HepG2 (cell line): ENCODE data around the gene RBM22. TPM values are rescaled to one million over a fixed set of nuclear protein-coding genes. Genes with fewer than 3 reads are reported as not detected.
A peak's percentile ranks its signal among the peaks of the same experiment; 100 is the strongest.

Source experiments
- HOMEZ ChIP-seq: IDR thresholded peaks from 2 replicates; pipeline ENCODE4 v1.6.1; 2016; ENCODE audit warnings: low read depth
- KDM1A ChIP-seq: IDR thresholded peaks from 2 replicates; pipeline ENCODE4 v1.6.1; 2016; ENCODE audit warnings: missing compliant biosample characterization
- SSRP1 ChIP-seq: IDR thresholded peaks from 2 replicates; pipeline ENCODE4 v1.6.1; 2016; ENCODE audit warnings: control low read depth
- SUZ12 ChIP-seq: fragments of 150-350 bp; IDR thresholded peaks from 2 replicates; pipeline ENCODE4 v1.6.1; 2014; ENCODE audit warnings: low read depth, low read length
- ZNF142 ChIP-seq: sonication (generic); formaldehyde crosslinking; IDR thresholded peaks from 2 replicates; pipeline ENCODE4 v1.4.0; 2020; ENCODE audit warnings: missing genetic modification reagents
- ZNF180 ChIP-seq: sonication (generic); formaldehyde crosslinking; IDR thresholded peaks from 2 replicates; pipeline ENCODE4 v1.4.0; 2020; ENCODE audit warnings: low read depth, missing genetic modification reagents, borderline replicate concordance
- ZNF232 ChIP-seq: sonication (generic); formaldehyde crosslinking; IDR thresholded peaks from 2 replicates; pipeline ENCODE4 v1.4.0; 2020; ENCODE audit warnings: missing genetic modification reagents, borderline replicate concordance
- ZNF567 ChIP-seq: sonication (generic); formaldehyde crosslinking; IDR thresholded peaks from 2 replicates; pipeline ENCODE4 v1.8.1; 2023; ENCODE audit warnings: mild to moderate bottlenecking, missing genetic modification reagents, borderline replicate concordance
- polyA plus RNA-seq, 8 experiments: library from polyadenylated mRNA; depleted of rRNA in 3 of 8; stranded (reverse) in 7 of 8; unstranded in 1 of 8; fragments of >200 nt; fragmentation: Illumina TruSeq in 4 of 8; extraction: Trizol in 4 of 8; gene quantifications; 2 replicates each; pipeline versions ENCODE4 v1.2.1 to v1.2.3, GENCODE V29; 2011 to 2016; ENCODE audit warnings: low read depth in 4 of 8, missing spikeins in 1 of 8, mixed read lengths in 1 of 8; ENCODE audit not compliant: insufficient read depth in 1 of 8
- total RNA-seq, 5 experiments: library from RNA; depleted of rRNA; stranded (reverse); fragments of >200 nt; fragmentation: Illumina TruSeq; extraction: Trizol; gene quantifications; 2 replicates each; pipeline ENCODE4 v1.2.3, GENCODE V29; 2016; ENCODE audit warnings: low read depth in 1 of 5
- TF ChIP-seq, protein P1 (sequence below): sonication (generic); formaldehyde crosslinking; IDR thresholded peaks from one replicate; pipeline ENCODE4 v1.5.1; 2020; ENCODE audit warnings: mild to moderate bottlenecking, missing genetic modification reagents; ENCODE audit errors: not compliant biosample characterization

Gene RBM22
- total and polyA plus RNA-seq, 2 of the 13 experiments (the other 11 are each of a cell fraction or from before 2014, with no cell fraction given) = 28.3 to 35.0 TPM

- TF ChIP-seq ZNF142 (CRISPR knock-in tag) = peak; percentile 78
- TF ChIP-seq ZNF180 (CRISPR knock-in tag) = no peak
- no peak for TF ChIP-seq SSRP1
- TF ChIP-seq, protein P1, sequence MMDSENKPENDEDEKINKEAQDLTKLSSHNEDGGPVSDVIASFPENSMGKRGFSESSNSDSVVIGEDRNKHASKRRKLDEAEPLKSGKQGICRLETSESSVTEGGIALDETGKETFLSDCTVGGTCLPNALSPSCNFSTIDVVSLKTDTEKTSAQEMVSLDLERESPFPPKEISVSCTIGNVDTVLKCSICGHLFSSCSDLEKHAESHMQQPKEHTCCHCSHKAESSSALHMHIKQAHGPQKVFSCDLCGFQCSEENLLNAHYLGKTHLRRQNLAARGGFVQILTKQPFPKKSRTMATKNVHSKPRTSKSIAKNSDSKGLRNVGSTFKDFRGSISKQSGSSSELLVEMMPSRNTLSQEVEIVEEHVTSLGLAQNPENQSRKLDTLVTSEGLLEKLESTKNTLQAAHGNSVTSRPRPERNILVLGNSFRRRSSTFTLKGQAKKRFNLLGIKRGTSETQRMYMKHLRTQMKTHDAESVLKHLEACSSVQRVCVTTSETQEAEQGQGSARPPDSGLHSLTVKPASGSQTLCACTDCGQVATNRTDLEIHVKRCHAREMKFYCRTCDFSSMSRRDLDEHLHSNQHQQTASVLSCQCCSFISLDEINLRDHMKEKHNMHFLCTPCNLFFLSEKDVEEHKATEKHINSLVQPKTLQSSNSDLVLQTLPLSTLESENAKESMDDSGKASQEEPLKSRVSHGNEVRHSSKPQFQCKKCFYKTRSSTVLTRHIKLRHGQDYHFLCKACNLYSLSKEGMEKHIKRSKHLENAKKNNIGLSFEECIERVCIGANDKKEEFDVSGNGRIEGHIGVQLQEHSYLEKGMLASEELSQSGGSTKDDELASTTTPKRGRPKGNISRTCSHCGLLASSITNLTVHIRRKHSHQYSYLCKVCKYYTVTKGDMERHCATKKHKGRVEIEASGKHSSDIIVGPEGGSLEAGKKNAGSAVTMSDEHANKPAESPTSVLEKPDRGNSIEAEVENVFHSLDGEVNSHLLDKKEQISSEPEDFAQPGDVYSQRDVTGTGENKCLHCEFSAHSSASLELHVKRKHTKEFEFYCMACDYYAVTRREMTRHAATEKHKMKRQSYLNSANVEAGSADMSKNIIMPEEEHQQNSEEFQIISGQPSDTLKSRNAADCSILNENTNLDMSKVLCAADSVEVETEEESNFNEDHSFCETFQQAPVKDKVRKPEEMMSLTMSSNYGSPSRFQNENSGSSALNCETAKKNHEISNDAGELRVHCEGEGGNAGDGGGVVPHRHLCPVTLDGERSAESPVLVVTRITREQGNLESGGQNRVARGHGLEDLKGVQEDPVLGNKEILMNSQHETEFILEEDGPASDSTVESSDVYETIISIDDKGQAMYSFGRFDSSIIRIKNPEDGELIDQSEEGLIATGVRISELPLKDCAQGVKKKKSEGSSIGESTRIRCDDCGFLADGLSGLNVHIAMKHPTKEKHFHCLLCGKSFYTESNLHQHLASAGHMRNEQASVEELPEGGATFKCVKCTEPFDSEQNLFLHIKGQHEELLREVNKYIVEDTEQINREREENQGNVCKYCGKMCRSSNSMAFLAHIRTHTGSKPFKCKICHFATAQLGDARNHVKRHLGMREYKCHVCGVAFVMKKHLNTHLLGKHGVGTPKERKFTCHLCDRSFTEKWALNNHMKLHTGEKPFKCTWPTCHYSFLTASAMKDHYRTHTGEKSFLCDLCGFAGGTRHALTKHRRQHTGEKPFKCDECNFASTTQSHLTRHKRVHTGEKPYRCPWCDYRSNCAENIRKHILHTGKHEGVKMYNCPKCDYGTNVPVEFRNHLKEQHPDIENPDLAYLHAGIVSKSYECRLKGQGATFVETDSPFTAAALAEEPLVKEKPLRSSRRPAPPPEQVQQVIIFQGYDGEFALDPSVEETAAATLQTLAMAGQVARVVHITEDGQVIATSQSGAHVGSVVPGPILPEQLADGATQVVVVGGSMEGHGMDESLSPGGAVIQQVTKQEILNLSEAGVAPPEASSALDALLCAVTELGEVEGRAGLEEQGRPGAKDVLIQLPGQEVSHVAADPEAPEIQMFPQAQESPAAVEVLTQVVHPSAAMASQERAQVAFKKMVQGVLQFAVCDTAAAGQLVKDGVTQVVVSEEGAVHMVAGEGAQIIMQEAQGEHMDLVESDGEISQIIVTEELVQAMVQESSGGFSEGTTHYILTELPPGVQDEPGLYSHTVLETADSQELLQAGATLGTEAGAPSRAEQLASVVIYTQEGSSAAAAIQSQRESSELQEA (CRISPR knock-in tag) = peak; percentile 64
- no peak for TF ChIP-seq ZNF567
- no peak for TF ChIP-seq KDM1A
- peak; percentile 24; the same call in 1 of the 2 replicates for TF ChIP-seq ZNF232 (CRISPR knock-in tag)
- no peak for TF ChIP-seq HOMEZ (CRISPR knock-in tag)
- TF ChIP-seq SUZ12 = no peak
These were observed at the start of gene RBM22 (continued) for GRCh38 chr5:150700594-150701377.
